HG03575 (cell line): ENCODE data around the gene QSOX2.

Experiments
- ATAC-seq: cut with Tn5 transposase; IDR thresholded peaks from one replicate; pipeline ENCODE4 v1.9.1; 2021; ENCODE audit not compliant: unreplicated experiment, insufficient number of reproducible peaks, low FRiP score; ENCODE audit errors: extremely low read depth

QSOX2 gene

DNA sequence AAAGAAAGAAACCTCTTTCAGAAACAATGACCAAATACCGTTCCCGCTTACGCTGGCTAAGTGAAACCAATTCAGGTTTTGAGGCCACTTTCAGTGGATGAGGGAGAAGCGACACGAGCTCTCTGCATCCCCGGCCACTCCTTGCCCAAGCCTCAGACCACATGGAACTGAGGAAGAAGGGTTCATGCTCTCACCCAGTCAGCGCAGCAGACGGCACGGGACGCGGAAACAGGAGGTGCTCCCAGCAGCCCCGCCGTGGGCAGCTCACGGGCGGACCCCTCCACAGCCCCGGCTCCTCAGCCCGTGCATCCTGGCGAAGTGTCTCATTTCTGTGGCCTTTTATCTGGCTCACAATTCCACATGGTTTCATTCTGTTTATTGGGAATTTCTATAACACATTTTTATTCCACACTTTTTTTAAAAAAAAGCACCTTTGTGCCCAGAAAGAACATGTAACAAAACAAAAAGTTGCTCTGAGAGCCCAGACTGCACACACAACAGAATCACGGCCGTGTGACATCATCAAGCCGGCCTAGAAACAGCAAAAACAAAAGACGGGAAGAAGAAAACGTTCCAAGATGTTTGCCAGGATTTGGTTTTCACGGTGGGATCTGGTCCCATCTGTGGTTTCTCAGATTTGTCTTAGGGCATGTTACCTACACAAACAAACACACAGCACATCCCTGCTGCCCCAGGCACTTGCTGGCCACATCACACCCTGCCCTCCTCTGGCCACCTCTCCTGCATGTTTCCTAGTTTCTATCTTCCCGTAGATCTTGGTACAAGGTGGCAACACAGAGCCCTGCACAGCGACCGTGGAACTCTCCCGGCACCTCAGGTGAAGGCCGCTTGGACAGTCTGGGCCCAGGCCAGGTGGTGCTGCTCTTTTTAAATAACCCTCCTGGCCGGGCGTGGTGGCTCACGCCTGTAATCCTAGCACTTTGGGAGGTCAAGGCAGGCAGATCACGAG is 16.2 kb downstream of the QSOX2 start:
- ATAC-seq, result no peak

DNA sequence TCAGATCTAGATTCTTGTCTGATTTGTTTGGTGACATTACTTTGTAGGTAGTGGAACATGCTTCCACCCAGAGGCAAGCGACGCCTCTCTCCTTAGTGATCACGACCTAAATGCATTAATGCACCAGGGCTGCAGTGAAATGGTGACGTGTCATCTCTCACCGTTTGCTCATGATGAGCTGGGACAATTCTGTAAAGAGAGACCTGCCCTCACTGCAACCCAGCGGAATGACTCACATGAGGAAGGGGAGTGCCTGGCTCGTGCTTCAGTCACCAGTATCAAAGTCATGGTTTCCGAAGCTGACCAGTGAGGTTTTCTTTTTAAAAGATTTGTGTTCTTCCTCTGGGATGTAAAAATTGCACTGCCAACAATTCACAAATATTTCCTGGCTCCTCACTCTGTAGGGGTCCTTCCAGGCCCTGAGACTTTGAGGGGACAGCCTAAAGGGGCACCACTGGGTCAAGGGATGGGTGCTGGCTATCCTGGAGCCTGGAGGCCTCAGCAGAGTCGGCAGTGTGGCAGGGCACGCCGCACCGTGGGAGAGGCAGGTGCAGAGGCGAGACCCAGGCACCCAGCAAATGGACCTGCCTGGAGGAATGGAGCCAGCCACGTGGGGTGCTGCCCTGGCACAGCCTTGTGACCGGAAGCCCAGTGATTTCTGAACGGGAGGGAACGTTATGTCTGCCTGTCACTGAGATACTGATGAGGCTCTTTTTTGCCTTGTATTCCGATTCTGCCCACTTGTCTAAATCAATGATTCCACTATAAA is 17.3 kb downstream of the QSOX2 start:
- ATAC-seq, result no peak

GRCh38 chr9:136226680-136227407 is 18.8 kb downstream of the QSOX2 start:
- no peak for ATAC-seq

DNA sequence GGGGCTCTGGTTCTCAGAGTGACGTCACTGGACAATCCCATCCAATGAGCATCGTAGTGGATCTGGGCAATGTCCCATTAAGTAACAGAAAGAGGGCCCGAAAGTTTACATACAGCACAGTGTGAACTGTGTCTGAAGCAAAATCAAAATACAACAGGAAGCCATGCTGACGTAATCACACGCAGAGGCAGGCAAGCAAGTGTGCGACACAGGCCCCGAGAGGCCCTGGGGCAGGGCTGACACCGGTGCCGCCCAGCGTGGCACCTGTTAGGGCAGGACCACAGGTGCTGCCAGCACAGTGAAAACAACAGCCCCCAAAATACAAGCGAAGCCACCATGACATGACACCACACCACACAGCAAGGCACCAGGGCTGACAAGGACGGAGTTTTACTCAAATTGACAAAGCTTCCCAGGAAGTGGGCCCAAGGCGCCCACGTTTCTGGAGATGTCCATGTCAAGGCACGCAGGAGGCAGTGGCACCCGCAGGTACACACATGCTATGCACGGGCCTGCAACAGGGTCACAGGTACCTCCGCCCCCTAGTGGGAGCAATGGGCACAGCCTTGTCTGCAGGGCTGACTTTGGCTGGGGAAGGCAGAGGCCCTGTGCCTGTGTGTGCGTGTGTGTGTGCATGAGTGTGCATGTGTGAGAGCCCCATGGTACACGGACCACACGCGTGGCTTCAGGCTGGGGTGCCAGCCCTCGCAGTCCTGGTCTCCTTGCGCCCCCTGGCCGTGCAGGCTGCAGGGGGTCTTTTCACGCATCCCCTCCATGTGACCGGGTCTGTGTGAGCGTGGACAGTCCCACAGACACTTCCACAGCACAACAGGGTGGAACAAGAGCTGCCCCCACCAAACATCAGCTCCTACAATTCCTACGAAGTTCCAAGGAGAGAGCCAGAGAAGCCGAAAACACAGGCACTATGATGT is 19.6 kb downstream of the QSOX2 start:
- ATAC-seq, result peak; percentile 41

- ATAC-seq, result no peak
These were observed 20.3 kb downstream of the QSOX2 start for GRCh38 chr9:136225366-136225747.

DNA sequence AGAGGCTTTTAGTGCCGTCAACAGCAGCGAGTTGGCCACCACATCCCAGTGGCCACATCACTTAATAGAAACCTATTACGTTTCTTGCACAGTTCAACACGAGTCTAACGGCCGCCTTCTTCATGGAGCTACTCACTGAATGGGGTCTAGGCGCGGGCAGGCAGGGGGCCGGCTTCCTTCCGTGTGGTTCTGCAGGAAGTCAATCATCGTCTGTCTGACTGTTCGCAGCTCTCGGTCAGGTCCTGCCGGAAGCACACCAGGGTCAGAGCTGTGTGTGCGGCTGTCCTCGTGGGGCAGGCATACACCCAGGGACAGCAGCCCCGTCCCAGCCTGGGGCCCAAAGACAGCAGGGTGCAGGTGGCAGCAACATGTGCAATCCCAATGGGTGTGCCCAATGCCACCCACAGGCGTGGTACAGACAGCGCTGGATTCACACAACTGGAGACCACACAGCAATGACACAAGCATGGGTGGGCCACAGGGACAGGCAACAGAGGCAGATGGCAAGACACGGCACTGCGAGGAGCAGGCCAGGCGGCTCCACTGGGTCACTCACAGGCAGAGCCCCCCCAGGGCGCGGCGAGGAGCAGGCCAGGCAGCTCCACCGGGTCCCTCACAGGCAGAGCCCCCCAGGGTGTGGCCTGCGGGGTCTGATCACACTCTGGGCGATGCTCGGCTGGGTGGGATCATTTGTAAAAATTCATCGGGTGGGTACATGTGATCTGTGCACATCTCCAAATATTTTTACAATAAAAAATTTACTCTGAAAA is 21.6 kb downstream of the QSOX2 start:
- ATAC-seq, result no peak

- no peak for ATAC-seq
These were observed 22.7 kb downstream of the QSOX2 start for GRCh38 chr9:136222906-136223285.

- ATAC-seq, result no peak
These were observed 23.3 kb downstream of the QSOX2 start for GRCh38 chr9:136222166-136222905.

DNA sequence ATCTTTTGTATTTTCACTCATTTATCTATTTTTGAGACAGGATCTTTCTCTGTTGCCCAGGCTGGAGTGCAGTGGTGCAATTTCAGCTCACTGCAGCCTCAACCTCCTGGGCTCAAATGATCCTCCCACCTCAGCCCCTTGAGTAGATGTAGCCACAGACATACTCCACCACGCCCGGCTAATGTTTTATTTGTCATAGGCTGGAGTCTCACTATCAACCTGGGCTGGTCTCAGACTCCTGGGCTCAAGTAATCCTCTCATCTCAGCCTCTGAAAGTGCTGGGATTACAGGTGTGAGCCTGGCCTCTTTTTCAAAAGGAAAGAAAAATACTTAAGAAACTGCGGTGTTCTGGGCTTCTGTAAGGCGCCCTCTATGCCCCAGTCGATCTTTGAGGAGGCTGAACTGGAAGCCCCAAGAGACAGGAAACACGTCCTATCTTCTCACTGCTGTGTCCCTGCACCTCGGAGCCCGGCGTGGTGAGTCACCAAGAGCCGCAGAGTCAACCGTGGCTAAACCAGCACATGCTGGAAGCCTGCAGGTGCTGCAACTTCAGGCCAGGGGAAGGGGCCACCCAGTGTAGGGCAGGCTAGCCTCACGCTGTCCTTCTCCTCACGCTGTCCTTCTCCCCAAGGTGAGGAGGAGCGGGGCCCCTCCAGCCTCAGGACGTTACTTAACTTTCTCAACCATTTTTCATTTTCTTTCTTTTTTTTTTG is 25.4 kb downstream of the QSOX2 start:
- no peak for ATAC-seq

- no peak for ATAC-seq
These were observed 26.3 kb downstream of the QSOX2 start for GRCh38 chr9:136219276-136219675.

DNA sequence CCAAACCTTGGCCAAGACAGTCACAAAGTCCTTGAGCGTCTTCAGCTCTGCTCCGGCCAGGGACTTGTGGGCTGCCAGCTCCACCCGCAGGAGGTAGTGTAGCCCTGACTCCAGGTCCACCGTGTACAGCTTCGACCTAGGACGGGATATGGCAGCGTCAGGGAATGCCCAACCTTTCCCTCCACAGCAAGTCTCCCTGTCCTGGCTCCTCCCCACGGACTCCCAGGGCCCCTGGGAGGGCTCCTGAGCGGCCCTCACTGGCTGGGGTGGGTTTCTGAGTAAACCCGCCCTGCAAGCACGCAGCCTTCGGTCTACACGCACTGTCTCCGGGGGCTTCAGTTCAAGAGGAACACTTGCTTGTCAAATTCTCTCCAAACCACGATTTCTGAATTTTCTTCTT is 26.9 kb downstream of the QSOX2 start:
- no peak for ATAC-seq

- ATAC-seq, result no peak
These were observed 27.3 kb downstream of the QSOX2 start for GRCh38 chr9:136218271-136218670.

DNA sequence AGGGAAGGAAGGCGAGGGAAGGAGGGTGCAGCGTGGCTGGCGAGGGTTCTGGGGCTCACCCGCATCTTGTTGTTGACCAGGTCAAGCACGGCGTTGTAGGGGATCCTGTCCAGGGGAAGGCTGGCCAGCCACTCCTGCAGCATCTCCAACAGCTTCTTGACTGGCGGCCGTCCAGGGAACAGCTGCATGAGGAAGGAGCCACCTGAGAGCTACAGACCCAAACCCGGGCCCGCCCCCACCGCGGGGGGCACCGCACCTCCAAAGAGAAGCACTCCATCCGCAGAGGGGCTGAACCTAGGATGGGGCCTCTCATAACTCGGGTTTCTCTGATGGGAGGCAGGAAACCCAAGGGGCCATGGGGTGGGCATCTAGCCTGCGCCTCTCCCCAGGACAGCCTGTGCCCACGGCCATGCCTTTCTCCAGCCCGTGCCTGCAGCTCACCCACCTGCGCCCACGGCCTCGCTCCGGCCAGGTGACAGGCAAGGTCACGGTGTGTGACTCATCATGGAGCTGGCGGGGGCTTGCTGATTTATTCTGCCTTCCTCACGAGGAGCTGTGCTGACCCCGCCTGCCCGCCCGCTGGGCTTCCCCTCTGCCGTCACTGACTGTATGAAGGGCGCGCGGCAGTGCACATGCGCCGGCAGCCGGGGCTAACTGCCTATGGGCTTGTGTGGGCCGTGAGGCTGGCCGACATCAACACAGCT is 28.9 kb downstream of the QSOX2 start:
- ATAC-seq, result no peak

GRCh38 chr9:136213733-136214132 is 31.9 kb downstream of the QSOX2 start:
- ATAC-seq, result no peak

- no peak for ATAC-seq
These were observed 33.2 kb downstream of the QSOX2 start for GRCh38 chr9:136212345-136212950.
